GM21619 (cell line): ENCODE results near the gene SPNS3.

ENCODE experiments used
- ATAC-seq: cut with Tn5 transposase; IDR thresholded peaks from one replicate; pipeline ENCODE4 v1.9.1; 2021; ENCODE audit not compliant: unreplicated experiment

Gene SPNS3

DNA sequence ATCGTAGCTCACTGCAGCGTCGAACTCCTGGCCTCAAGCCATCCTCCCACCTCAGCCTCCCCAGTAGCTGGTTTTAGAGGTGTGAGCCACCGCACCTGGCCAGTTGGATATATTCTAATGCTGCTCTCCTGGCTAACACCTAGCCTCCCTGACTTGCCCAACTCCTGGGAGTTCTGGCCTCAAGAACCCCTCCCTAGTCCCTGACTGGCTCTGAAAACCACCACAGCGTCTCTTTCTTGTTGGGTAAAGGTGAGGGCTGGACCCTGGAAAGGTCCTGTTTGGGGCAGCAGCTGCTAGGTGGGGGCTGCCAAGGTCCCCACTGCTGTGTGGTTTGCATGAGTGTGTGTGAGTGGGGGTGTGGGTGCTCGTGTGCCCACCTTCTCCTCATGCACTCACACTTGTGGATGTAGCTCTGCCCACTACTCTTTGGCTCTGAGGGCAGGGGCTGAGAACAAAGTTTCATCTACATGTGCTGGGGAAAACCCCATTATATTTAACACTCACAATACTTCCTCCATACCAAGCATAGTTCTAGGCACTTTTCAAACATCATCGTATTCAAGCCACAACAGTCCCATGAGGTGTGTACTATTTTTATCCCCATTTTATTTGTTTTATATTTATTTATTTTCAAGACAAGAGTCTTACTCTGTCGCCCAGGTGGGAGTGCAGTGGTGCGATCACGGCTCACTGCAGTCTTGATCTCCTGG lies 7.1 kb upstream of the SPNS3 start:
- no peak for ATAC-seq

DNA sequence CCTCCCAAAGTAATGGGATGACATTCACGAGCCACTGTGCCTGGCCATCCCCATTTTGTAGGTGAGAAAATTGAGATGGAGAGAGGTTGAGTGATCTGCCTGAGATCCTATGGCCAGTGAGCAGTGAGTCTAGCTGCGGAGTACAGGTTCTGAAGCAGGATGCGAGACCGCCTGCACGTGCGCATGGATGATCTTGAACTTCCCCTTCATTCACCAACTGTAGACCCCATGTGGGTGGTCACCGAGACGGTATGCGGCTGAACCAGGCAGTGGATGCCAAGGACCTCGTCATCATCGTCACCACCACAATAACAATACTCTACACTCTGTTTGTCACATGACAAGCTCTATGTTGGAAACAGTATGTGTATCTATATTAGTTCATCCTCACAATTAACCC lies 6.2 kb upstream of the SPNS3 start:
- ATAC-seq: no peak

DNA sequence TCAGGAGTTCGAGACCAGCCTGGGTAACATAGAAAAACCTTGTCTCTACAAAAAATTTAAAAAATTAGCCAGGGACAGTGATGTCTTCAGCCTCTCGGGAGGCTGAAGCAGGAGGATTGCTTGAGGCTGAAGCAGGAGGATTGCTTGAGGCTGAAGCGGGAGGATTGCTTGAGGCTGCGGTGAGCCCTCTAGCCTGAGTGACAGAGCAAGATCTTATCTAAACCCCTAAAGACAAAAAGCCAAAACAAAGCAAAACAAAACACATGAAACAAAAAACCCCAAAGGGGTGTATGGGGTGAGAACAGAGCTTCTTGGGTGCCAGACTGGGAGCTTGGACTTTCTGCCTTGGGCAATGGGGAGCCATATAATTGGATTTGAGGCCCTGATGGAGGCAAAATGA lies 2.6 kb downstream of the SPNS3 start:
- no peak for ATAC-seq

DNA sequence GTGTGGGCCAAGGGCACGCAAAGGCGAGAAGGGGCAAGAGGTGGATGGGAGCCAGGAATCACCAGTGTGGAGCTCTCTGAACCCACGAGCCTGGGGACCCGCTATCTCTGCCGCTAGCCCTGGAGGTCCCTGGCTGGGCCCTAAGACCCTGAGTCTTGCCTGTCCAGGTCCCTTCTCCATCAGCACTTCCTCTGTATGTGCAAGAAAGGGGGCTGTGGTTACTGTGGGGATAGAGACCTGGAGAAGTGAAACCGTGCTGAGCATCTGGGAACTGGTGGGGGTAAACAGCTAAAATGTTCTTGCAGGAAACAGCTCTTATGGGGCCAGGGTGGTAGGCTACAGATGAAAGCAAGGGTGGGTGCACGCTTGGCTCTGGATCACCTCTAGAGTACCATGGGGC lies 3.1 kb downstream of the SPNS3 start:
- ATAC-seq: no peak

DNA sequence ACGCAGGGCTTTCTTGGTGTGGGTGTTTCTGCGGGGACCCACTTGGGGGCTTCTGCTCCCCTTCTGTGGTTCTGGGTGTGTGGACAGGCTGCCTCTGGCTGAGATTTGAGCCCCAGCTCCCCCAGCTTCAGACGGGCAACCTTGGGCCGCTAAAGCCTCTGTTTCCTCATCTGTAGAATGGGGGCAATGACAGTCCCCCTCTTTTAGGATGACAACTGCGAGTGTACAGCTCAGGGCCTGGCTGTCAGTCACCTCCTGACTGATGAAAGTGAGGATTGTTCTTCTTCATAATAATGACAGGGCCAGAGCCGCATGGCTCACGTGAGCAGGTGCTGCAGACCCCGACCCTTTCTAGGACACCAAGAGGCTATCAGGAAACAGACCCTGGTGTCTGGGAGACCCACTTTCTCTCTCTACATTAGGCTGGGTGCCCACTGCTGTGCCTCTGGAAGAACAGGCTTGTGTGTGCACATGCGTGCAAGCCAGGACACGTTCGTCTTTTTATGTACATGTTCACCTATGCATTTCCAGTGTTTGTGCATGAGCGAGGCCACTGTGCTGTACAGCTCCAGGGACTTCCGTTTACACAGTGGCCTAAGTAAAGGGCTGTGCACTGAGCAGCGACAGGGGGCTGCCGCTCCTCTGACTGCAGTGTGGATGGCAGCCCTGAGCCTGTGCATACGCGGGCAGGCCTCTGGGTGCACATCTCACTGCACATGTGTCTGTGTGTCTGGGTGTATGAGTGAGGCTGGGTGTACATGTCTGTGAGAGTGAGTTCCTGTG lies 4.6 kb downstream of the SPNS3 start:
- ATAC-seq: no peak

DNA sequence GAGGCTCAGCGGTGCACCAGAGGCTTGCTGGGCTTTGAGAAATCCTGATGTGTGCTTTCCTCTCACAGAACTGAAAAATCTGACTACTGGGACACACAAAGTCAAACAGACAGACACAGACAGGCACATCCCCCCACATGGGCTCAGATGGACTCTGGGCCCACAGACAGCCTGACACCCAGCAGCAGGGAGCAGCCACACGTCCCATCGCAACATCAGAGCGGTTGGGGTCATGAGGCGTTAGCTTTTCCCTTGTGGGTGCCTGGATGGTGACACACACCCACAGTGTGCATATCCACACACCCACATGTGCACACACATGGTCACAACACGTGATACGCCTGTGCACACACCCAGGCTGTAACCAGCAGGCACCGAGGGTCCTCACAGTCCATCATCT lies 6.3 kb downstream of the SPNS3 start:
- no peak for ATAC-seq

DNA sequence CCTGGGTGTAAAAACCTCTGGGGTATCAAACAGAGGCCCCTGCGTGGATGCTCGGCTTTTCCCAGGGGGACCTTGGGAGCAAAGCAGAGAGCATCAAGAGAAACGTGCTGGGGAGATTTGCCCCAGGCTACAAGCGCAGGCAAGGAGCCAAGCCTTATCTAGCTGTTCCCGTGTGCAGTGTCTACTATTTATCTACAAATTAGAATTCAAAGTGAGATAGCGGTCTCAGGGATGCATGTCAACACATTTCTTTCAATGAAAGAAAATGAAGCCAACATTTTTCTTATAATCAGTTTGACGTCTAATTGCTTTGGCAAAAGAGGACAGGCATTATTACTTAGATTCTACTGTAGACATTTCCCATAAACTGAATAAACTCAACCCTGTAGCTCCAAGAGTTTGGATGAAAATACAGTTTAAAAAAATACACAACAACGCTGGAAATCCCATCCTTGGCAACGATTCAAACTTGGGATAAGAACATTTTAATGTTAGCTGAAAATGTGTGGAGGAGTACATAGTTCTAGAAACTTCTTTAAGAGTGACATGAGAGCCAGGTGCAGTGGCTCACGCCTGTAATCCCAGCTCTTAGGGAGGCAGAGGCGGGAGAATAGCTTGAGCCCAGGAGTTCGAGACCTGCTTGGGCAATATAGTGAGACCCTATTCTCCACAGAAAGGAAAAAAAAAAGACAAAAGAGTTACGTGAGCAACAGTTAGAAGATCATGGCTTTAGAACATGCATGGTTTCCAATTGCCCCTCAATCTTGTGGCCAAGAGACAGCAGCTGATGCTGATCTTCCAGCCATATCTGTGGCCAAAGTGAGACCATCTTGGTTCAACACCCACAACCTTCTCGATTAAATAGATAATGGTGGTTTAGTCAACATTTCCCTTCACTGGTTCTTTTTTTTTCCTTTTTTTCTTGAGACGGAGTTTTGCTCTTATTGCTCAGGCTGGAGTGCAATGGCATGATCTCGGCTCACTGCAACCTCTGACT lies 7.2 kb downstream of the SPNS3 start:
- no peak for ATAC-seq

DNA sequence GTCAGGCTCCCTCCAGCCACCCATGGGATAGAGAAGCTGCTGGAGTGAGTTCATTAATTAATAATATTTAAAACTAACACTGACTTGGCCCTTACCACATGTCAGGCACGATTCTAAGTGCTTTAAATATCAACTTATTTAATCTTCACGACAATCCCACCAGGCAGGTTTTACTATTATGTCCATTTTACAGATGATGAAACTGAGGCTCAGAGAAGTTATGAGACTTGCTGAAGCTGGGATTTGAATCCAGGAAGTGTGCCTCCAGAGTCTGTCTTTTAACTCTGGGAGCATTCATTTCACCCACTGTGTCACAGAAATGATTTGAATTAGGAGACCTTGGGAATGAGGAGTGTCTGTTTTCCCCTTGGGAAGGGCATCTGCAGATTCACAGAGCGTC lies 8.8 kb downstream of the SPNS3 start:
- ATAC-seq: no peak

DNA sequence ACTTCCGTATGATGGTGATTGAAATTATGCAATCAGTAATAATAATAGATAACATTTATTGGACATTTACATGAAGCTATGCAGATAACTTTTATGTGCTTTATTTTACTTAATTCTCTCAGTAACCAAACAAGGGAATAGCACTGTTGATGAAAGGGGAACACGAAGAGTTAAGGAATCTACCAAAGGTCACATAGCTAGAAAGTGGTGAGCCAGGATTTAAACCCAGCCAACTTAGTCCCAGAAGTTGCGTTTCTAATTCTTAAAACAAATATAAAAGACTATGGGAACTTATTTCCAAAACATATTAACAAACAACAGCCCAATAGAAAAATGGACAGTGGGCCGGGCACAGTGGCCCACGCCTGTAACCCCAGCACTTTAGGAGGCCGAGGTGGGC lies 9.7 kb downstream of the SPNS3 start:
- ATAC-seq: no peak

DNA sequence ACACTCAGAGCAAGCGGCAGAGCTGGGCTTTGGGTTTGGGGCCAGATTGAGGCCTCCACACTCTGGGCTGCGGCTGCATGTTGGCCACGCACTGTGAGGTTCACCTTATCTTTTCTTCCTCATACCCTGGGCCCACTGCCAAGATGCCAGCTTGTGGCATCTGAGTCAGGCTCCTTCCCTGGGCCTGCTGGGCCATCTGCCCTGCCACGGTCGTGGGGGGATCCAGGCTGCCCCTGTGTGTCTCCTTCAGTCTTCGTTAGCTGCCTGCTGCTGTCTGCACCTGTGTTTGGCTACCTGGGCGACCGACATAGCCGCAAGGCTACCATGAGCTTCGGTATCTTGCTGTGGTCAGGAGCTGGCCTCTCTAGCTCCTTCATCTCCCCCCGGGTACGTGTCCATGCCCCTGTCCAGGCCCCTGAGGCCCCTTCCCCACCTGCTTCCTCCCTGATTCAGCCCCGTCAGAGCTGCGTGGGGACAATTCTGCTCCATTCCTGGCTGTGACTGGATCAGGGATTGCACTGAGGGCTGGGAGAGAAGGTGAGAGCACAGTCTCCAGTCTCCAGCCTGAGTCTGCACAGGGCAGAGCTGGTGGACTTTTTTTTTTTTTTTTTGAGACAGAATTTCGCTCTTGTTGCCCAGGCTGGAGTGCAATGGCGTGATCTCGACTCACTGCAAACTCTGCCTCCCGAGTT lies 11.2 kb downstream of the SPNS3 start:
- no peak for ATAC-seq

DNA sequence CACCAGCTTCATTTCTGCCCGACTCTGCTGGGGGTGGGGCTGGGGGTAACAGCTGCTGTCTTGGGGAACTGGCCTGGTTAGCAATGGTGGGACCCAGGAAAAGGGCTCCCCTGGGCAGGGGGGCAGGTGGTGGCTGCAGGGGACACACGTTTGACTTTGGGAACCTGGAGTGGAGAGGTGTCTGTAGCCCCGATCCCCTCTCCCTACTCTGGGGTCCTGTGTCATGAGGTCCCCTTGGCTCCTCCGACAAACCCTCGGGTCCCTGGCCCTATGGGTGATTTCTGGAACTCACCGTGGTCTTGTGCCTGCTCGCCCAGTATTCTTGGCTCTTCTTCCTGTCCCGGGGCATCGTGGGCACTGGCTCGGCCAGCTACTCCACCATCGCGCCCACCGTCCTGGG lies 12.0 kb downstream of the SPNS3 start:
- ATAC-seq: no peak

DNA sequence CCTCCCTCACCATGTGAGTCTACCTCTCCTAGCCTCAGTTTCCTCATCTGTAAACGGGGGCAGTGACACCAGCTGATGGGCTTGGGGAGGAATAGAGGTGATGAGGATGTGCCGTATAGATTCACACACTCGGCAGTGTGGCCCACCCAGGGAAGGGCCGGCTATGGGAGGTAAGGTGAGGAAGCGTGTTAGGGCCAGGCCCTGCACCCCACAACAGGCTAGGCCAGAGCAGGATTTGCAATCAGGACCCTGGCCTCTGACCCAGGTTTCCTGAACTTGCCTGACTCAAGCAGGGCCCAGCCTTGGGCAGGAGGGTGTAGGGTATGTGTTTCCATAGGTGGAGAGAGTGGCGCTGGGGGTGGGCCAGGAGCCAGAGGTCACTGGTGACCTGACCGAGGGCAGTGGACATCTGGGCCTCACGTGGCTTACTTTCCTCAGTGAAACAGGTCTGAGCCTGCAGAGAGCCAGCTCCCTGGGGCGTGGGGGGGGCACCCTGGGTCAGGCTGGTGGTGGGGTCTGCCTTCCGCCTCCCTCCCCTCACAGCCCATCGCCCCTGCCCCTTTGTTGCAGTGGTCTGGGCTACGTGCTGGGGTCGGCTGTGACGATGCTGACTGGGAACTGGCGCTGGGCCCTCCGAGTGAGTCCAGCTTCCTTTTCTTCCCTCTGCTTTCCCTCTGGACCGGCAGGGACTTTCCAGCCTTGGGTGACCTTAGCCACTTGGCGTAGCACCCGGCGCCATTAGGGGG lies 12.8 kb downstream of the SPNS3 start:
- ATAC-seq: no peak

DNA sequence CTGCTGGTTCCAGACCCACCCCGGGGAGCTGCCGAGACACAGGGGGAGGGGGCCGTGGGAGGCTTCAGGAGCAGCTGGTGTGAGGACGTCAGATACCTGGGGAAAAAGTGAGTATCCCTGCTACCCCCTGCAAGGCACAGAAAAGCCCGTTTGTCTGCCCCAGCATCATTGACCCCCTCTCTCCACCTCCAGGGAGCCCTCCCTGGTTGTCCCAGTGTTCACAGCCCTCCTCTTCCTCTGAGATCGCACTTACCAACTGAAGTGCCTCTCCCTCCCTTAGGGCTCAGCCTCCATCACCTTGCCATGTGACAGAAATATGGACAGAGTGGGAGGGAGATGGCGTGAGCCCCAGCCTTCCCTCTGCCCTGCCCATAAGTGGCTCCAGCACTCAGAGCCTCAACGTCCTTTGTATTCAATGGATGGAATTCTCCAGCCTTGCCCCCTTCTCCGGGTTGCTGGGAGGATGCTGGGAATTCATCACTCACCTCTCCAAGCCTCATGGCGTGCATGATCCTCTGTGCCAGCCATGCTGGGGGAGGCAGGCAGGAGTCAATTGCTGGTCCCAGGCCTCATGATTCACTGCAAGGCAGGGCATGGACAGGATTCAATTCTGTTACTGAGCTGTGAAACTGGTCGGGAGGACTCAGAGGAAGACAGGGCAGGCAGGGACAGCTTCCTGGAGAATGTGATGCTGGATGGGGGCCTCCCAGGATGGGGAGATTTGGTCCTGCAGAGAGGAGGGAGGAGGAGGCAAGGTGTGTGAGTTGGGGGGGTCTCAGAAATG lies 14.6 kb downstream of the SPNS3 start:
- ATAC-seq: no peak

DNA sequence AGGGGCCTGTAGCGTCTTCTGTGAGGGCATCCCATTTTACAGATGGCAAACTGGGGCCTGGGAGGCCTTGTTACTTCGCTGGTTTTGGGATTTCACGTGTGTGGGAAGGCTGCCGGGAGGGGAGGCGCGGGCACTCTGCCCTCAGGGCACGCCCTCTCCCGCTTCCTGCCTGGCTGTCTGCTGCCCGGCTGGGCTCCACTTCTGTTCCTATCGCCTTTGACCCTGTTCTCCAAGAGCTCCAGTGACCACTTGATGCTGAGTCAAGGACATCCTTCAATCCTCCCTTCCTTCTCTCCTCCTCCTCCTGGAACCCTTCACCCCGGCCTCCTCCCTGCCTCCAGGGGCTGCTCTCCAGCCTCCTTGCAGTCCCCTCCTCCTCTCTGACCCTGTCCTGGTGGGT lies 16.0 kb downstream of the SPNS3 start:
- ATAC-seq: no peak

DNA sequence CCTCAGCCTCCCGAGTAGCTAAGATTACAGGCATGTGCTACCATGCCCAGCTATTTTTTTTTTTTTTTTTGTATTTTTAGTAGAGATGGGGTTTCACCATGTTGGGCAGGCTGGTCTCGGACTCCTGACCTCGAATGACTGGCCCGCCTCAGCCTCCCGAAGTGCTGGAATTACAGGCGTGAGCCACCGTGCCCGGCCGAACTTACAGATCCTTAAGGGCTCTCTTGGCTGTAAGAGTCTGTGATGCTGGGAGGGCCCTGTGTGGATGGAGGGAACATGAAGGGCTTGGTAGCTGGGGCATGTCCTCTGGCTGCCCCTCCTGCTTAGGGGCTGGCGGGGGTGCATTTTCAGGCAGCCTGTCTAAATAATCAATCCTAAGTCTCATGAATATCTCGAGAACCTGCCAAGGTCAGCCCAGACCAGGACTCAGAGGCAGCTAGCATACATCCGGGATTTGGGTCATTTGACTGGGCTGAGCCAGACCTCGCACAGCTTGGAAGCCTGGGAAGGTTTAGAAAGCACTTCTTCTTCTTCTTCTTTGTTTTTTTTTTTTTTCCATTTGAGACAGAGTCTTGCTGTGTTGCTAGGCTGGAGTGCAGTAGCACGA lies 17.1 kb downstream of the SPNS3 start:
- no peak for ATAC-seq

DNA sequence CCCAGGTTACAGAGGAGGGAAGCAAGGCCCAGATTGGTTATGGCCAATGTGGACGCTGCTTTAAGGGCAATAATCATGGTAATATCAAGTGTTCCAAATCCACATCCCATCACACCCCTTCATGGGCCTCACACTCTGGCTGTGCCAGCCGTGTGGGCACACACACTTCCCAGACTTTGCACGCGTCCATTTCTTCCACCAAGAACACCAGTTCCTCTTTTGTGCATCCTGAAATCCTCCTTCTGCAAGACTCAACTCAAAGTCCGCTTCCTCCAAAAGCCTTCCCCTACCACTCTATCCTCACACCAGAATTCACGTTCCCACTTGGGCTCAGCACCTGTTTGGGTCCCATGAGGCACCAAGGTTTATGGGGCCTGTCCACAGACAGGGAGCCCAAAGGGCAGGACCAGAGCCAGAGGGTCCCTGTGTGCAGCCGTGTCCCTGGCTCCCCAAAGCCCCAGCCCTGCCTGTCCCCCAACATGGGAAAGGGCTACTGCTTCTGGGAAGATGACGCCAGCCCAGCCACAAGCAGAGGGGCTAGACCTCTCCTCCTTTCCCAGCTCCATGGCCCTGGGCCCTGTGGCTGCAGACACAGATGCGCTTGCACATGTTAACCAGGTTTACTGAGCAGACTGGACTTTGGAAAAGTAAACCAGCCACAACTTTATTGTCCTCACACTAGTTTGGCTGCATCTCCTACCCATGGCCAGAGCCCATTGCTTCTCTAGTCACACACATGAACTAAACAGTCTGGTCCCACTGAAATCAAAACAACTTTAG lies 20.3 kb downstream of the SPNS3 start:
- ATAC-seq: no peak

DNA sequence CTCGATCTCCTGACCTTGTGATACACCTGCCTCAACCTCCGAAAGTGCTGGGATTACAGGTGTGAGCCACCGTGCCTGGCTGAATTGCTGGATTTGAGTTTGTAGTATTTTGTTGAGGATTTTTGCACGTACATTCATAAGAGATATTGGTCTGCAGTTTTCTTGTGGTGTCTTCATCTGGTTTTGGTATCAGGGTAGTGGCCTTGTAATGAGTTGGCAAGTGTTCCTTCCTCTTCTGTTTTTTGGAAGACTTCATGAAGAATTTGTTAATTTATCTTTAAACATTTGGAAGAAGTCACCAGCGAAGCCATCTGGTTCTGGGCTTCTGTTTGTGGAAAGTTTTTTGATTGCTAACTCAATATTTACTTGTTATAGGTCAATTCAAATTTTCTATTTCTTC lies 26.9 kb downstream of the SPNS3 start:
- no peak for ATAC-seq

DNA sequence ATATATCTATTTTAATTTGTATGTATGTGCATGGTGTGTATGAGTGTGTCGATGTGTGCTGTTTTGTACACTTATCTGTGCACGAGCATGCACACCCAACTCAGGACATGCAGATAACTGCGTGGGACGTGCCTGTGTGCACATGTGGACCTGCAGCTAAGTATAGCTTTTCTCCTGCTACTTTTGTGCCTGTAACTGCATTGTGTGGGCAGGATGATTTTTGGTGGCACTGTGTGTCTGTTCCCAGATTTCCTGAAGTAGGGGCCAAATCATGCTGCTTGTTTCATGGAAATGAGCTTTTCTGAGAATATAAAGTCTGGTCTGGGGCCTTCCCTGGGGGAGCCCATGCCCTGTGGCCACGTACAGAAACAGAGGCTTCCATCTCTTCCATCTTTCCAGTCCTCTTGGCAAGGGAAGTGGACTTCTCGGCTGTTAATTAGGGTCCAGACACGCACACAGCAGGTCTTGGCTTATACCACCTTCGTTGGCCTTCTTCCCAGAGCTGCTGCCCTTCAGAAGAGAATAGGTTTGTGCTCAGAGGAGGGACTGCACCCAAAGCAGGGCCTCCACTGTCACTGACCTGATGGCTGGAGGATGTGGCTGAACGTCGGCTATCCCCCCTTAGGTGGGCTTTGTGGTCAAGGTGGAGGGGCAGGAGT lies 30.2 kb downstream of the SPNS3 start:
- no peak for ATAC-seq
